ENCODE results near the gene ANKRD42. TPM values are rescaled to one million over a fixed set of nuclear protein-coding genes. Genes with fewer than 3 reads are reported as not detected.
"Not testable (repeated sequence)": the region's sequence is repeated elsewhere in the genome, so short reads cannot be mapped to it uniquely, and the experiment has no call there.

ANKRD42 gene
- polyA plus RNA-seq, 4 donors, result 9.5 to 19.8 (median 18.8) TPM

- DNase-seq (ENCODE audit: low read depth in 4 of 4, low spot score in 3 of 4), result no peak
Measured at GRCh38 chr11:83170865-83171264, 22.6 kb upstream of the ANKRD42 start.

- DNase-seq (ENCODE audit: low read depth in 4 of 4, low spot score in 3 of 4), result no peak
Measured at GRCh38 chr11:83172551-83172950, 21.0 kb upstream of the ANKRD42 start.

DNA sequence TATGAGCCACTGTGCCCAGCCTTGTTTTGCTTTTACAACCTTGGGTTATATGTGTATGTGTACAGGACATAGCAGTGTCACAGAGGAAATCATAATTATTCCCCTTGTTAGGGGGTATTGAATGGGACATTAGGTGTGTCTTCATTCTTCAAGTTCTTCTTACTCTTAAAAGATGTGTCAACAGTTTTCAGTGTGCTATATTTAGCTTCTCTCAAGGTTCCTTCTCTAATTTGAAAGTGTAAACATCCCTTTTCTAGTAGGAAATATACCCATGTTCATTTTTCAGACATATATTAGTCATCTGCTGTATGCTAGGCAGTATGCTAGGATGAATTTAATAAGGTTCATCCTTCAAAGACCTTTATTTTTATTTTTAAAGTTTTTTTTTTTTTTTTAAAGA is 19.5 kb upstream of the ANKRD42 start:
- DNase-seq (ENCODE audit: low read depth in 4 of 4, low spot score in 3 of 4), result no peak

- DNase-seq (ENCODE audit: low read depth in 4 of 4, low spot score in 3 of 4), result no peak
Measured at GRCh38 chr11:83175815-83176214, 17.7 kb upstream of the ANKRD42 start.

- no peak for DNase-seq (ENCODE audit: low read depth in 4 of 4, low spot score in 3 of 4)
Measured at GRCh38 chr11:83181815-83182214, 11.7 kb upstream of the ANKRD42 start.

GRCh38 chr11:83185767-83186166 is 7.7 kb upstream of the ANKRD42 start:
- DNase-seq (ENCODE audit: low read depth in 4 of 4, low spot score in 3 of 4), result no peak

GRCh38 chr11:83187465-83187864 is 6.0 kb upstream of the ANKRD42 start:
- no peak for DNase-seq (ENCODE audit: low read depth in 4 of 4, low spot score in 3 of 4)

DNA sequence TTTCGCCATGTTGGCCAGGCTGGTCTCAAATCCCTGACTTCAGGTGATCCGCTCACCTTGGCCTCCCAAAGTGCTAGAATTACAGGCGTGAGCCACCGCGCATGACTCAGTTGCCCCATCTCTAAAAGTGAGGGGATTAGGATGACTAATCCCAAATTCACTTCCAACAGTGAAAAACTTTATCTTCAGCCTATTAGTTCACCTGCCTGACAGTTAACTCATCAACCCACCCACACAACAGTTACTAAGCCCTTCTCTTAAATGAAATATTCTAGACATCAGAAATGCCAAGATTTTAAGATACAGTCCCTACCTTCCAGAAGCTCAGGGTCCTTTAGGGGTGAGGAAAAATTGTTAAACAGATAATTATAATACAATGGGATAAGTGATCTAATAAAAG is 2.0 kb upstream of the ANKRD42 start:
- DNase-seq (ENCODE audit: low read depth in 4 of 4, low spot score in 3 of 4), result no peak

- no peak for DNase-seq (ENCODE audit: low read depth in 4 of 4, low spot score in 3 of 4)
Measured at GRCh38 chr11:83191986-83192385, 1.5 kb upstream of the ANKRD42 start.

DNA sequence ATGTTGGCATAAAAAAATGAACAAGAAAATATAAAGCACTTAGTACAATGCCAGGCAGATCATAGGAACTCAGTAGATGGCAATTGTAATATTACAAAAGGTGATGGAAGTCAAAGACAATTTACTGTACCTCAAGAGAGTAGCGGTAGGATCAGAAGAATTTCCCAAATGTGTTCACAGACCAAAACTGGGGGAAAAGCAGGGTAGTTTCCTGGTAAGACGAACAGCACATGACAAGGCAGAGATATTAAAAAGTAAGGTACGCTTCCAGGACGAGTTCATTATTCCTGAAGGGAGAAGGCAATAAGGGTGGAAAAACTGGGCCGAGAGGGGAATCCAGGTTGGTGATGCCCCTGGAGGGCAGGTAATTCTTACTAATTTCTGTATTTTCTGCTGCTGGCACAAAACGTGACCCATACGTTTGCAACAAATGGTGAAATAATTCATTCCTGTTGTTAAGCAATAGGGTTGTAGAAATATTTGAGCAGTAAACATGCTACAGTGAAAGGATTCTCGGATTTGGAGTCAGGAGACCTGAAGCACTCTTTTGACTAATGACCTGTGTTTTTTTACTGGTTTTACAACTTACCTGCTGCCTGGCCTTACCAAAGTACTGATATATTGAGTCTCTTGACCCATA is 786 bp upstream of the ANKRD42 start:
- DNase-seq (ENCODE audit: low read depth in 4 of 4, low spot score in 3 of 4), result peak in 1 of 4 donors; percentile 8

GRCh38 chr11:83194281-83195142 is 1.0 kb downstream of the ANKRD42 start:
- peak; percentile 10 to 46 (median 16) for DNase-seq (ENCODE audit: low read depth in 4 of 4, low spot score in 3 of 4)

DNA sequence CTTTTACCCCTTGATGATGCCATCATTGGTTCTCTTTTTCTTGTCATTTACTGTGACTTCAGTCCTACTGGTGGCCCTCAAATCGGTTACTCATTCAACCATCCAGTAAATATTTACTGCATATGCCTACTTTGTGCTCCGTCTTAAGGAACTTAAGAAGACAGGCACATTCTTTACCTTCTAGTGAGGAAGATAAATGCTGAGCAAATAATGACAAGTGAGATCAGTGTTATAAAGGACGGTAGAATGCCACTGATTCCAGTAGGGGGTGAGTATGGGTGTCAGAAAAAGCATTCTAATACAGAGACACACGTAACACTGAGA is 1.6 kb downstream of the ANKRD42 start:
- DNase-seq (ENCODE audit: low read depth in 4 of 4, low spot score in 3 of 4), result no peak

- DNase-seq (ENCODE audit: low read depth in 4 of 4, low spot score in 3 of 4), result no peak
Measured at GRCh38 chr11:83195649-83196048, 2.1 kb downstream of the ANKRD42 start.

- no peak for DNase-seq (ENCODE audit: low read depth in 4 of 4, low spot score in 3 of 4)
Measured at GRCh38 chr11:83200035-83200434, 6.5 kb downstream of the ANKRD42 start.

DNA sequence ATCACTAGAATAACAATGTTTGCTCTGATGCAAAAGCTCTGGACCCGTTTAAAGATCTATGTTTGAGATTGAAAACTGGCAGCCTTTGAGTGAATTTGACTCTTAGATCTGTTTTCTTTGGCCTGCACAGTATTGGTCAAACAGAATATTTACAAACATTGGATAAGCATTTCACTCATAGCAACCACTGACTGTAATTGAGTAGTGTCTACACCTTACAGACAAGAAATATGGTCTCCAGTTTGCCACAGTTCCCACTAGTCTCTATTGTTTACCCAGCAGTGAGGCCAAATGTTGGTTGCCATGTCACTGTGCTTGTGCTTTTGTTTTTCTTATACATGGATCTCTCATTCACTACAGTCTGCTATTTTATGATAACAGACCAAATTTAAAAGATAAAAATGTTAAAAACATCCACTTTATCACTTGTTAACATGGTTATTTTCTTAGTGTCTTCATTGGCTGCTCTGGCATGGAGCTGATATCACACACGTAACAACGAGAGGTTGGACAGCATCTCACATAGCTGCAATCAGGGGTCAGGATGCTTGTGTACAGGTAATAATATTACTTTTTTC is 12.2 kb downstream of the ANKRD42 start:
- DNase-seq (ENCODE audit: low read depth in 4 of 4, low spot score in 3 of 4), result no peak

DNA sequence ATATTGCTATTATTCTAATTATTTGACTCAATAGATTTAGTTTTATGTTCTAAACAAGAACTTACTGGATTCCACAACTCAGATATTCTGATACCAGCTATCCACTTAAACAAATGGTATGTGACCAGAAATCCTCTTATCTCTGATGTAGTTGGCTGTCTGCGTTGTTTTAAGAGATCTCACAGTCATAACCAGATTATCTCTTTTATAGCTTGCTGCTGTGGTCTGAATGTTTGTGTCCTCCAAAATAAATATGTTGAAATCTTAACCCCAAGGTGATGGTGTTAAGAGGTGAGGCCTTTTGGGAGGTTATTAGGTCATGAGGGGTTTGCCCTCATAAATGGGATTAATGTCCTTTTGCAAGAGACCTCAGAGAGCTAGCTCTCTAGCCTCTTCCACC is 12.7 kb downstream of the ANKRD42 start:
- no peak for DNase-seq (ENCODE audit: low read depth in 4 of 4, low spot score in 3 of 4)

DNA sequence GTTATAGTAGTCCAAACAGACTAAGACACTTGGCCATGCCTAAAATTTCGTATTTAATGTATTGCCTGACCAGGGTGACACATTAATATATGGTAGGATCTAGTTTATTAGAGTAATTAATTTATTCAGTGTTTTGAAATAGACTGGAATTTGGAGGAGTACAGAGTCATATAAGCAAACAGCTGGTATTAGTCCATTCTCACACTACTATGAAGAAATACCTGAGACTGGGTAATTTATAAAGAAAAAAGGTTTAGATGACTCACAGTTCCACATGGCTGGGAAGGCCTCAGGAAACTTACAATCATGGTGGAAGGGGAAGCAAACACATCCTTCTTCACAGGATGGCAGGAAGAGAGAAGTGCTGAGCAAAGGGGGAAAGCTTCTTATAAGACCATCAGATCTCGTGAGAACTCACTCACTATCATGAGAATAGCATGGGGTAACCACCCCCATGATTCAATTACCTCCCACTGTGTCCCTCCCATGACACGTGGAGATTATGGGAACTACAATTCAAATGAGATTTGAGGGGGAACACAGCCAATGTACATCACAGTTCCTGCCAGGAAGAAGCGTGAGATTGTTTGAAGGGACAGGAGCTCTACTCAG is 13.4 kb downstream of the ANKRD42 start:
- DNase-seq (ENCODE audit: low read depth in 4 of 4, low spot score in 3 of 4), result not testable (repeated sequence)

- DNase-seq (ENCODE audit: low read depth in 4 of 4, low spot score in 3 of 4), result no peak
Measured at GRCh38 chr11:83219095-83219494, 25.6 kb downstream of the ANKRD42 start.

- DNase-seq (ENCODE audit: low read depth in 4 of 4, low spot score in 3 of 4), result no peak
Measured at GRCh38 chr11:83220260-83220659, 26.7 kb downstream of the ANKRD42 start.

DNA sequence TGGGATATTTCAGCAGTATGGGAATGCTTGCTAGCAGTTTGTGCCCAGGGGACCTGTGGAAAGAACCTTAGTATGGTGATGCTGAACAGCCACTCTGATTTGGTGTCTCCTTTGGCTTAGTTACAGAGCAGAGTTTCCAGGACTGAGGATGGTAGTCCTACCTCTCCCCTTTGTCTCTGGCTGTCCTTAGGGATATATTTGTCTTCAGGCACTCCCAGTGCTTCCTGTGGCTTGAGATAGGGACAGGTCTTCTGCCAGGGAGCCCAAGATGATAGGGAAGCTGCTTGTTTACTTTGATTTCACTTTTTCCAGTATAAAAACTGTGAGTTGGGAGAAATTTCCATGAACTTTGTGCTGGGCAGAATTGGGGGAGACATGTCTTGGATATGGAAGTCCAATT is 28.2 kb downstream of the ANKRD42 start:
- DNase-seq (ENCODE audit: low read depth in 4 of 4, low spot score in 3 of 4), result no peak

DNA sequence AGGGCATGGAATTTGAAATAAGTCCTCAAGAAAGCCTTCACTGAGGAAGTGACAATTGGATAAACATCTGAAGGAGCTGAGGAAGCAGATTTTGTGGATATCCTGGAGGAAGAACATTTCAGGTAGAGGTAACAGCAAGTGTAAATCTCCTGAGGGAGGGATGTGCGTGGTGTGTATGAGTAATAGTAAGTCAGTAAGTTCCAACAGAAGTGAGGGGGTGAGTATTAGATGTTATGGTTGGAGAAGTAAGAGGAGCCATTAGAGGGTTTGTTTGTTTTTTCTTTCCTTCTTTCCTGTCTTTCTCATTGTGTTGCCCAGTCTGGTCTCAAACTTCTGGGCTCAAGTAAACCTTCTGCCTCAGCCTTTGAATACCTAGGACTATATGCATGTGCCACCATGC is 29.0 kb downstream of the ANKRD42 start:
- DNase-seq (ENCODE audit: low read depth in 4 of 4, low spot score in 3 of 4), result no peak

DNA sequence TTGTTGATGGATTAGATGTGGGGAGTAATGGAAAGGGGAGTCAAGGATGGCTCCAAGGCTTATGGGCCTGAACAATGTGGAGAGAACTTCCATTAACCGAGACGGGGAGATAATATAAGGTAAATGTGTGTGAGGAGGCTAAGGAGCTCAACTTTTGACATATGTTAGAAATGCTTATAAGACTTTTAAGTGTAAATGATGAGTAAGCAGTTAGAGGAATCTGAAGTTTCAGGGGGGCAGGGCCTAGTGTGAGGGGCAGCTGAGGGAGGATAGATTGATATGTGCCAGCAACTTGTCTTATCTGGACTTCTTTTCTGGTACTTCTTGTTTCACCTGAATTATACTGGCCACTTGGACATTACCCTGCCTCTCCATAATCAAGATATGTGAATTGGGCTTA is 29.9 kb downstream of the ANKRD42 start:
- DNase-seq (ENCODE audit: low read depth in 4 of 4, low spot score in 3 of 4), result no peak

All from left renal pelvis (tissue), 4 donors.